Endodermal cell (in vitro differentiated cells): ENCODE data around the gene KRTAP10-2. TPM values are rescaled to one million over a fixed set of nuclear protein-coding genes. Genes with fewer than 3 reads are reported as not detected.

ENCODE experiments used
- DNase-seq: peaks from one replicate; pipeline ENCODE4 v3.0.0-alpha.2; 2017
- H3K27ac ChIP-seq: 2 replicates; pipeline ENCODE4 v1.5.1; 2013; ENCODE audit warnings: mild to moderate bottlenecking, low read depth, low read length, moderate library complexity
- H3K27me3 ChIP-seq: 2 replicates; pipeline ENCODE4 v1.6.1; 2013; ENCODE audit warnings: mild to moderate bottlenecking, low read length, moderate library complexity; ENCODE audit not compliant: insufficient read depth, control insufficient read depth, poor library complexity, severe bottlenecking
- H3K36me3 ChIP-seq: 2 replicates; pipeline ENCODE4 v1.7.0; 2013; ENCODE audit warnings: mild to moderate bottlenecking, low read length, moderate library complexity; ENCODE audit not compliant: control insufficient read depth, insufficient read depth
- H3K4me1 ChIP-seq: one replicate; pipeline ENCODE4 v1.7.0; 2013; ENCODE audit warnings: low read length; ENCODE audit not compliant: control insufficient read depth, insufficient read depth
- H3K4me3 ChIP-seq: 2 replicates; pipeline ENCODE4 v1.5.1; 2013; ENCODE audit warnings: mild to moderate bottlenecking, low read length, moderate library complexity
- H3K9ac ChIP-seq: 2 replicates; pipeline ENCODE4 v1.6.1; 2013; ENCODE audit warnings: mild to moderate bottlenecking, low read length, moderate library complexity; ENCODE audit not compliant: poor library complexity, severe bottlenecking; ENCODE audit errors: extremely low read depth
- H3K9me3 ChIP-seq: 2 replicates; pipeline ENCODE4 v1.6.1; 2013; ENCODE audit warnings: mild to moderate bottlenecking, low read length, moderate library complexity; ENCODE audit not compliant: control insufficient read depth
- H3K27ac Mint-ChIP-seq: 2 replicates; pipeline ENCODE4 v1.8.0; 2020; ENCODE audit warnings: mixed read lengths
- H3K27me3 Mint-ChIP-seq: 2 replicates; pipeline ENCODE4 v1.8.0; 2021; ENCODE audit warnings: mild to moderate bottlenecking, mixed read lengths; ENCODE audit not compliant: insufficient read depth
- H3K36me3 Mint-ChIP-seq: 2 replicates; pipeline ENCODE4 v1.8.0; 2020; ENCODE audit warnings: low read depth, mixed read lengths
- H3K4me1 Mint-ChIP-seq: 2 replicates; pipeline ENCODE4 v1.8.0; 2020; ENCODE audit warnings: mixed read lengths
- H3K4me3 Mint-ChIP-seq: 2 replicates; pipeline ENCODE4 v1.8.0; 2020; ENCODE audit warnings: mild to moderate bottlenecking, moderate library complexity, mixed read lengths
- H3K9me3 Mint-ChIP-seq: 2 replicates; pipeline ENCODE4 v1.8.0; 2020; ENCODE audit warnings: mild to moderate bottlenecking, mixed read lengths
- CTCF ChIP-seq: fragments of 200-600 bp; sonication (generic); conservative IDR thresholded peaks from 2 replicates; pipeline ENCODE4 v1.5.0; 2021; ENCODE audit warnings: antibody characterized with exemption, mild to moderate bottlenecking
- WGBS, 2 experiments: methylation state at CpG; one replicate each; pipeline versions ENCODE4 v1.1.5 to v1.1.7; 2013; ENCODE audit warnings: missing lambda C conversion rate in 2 of 2, mixed read lengths in 1 of 2; ENCODE audit not compliant: insufficient coverage in 1 of 2, insufficient read length in 1 of 2; 5-methylcytosine and 5-hydroxymethylcytosine counted together
- total RNA-seq, 2 donors: library from RNA; stranded (reverse); fragmentation: NEBNext Ultra II Directional in 1 of 2; extraction: Animal tissue kit (Norgen Biotek cat#: 25700) in 1 of 2; gene quantifications; 2 replicates in 1 of 2; 3 replicates in 1 of 2; pipeline ENCODE4 v1.2.1, GENCODE V29; 2021

The KRTAP10-2 gene
- total RNA-seq, 2 donors from 2014 or later = not detected

GRCh38 chr21:44531606-44532564 is 19.4 kb downstream of the KRTAP10-2 start:
- H3K36me3 Mint-ChIP-seq = no peaks in the 10 kb centered on the region
- H3K9me3 Mint-ChIP-seq = no peaks in the 10 kb centered on the region
- H3K27me3 Mint-ChIP-seq = no peaks in the 10 kb centered on the region
- H3K4me3 ChIP-seq = no peak overlapping the region
- DNase-seq = peak; percentile 33
- no peak for TF ChIP-seq CTCF
- H3K27me3 ChIP-seq = no peaks in the 10 kb centered on the region
- H3K36me3 ChIP-seq = no peaks in the 10 kb centered on the region
- H3K4me3 Mint-ChIP-seq = no peak overlapping the region
- no peak overlapping the region for H3K9ac ChIP-seq
- WGBS, 2 experiments = 93 to 95% methylated on average over 21 to 30 of the region's 30 CpGs
- H3K27ac Mint-ChIP-seq = no peak overlapping the region
- no peak overlapping the region for H3K27ac ChIP-seq
- H3K4me1 Mint-ChIP-seq = no peaks in the 10 kb centered on the region
- no peaks in the 10 kb centered on the region for H3K9me3 ChIP-seq
- H3K4me1 ChIP-seq = no peaks in the 10 kb centered on the region

GRCh38 chr21:44530903-44531605 is 20.3 kb downstream of the KRTAP10-2 start:
- TF ChIP-seq CTCF = no peak
- H3K27me3 Mint-ChIP-seq = no peaks in the 10 kb centered on the region
- H3K27ac ChIP-seq = no peak overlapping the region
- H3K9me3 Mint-ChIP-seq = no peaks in the 10 kb centered on the region
- H3K4me1 ChIP-seq = no peaks in the 10 kb centered on the region
- no peak overlapping the region for H3K9ac ChIP-seq
- H3K27me3 ChIP-seq = no peaks in the 10 kb centered on the region
- H3K4me3 ChIP-seq = no peak overlapping the region
- no peak overlapping the region for H3K4me3 Mint-ChIP-seq
- no peaks in the 10 kb centered on the region for H3K9me3 ChIP-seq
- H3K27ac Mint-ChIP-seq = no peak overlapping the region
- no peaks in the 10 kb centered on the region for H3K4me1 Mint-ChIP-seq
- H3K36me3 Mint-ChIP-seq = no peaks in the 10 kb centered on the region
- WGBS, 2 experiments = 94 to 95% methylated on average over 16 to 23 of the region's 23 CpGs
- DNase-seq = peak; percentile 35
- H3K36me3 ChIP-seq = no peaks in the 10 kb centered on the region

GRCh38 chr21:44530221-44530902 is 20.9 kb downstream of the KRTAP10-2 start:
- Mint-ChIP-seq H3K27me3 (no peaks in the 10 kb centered on the region), H3K4me1 (no peaks in the 10 kb centered on the region), H3K36me3 (no peaks in the 10 kb centered on the region), H3K9me3 (no peaks in the 10 kb centered on the region), H3K27ac (no peak overlapping the region), H3K4me3 (no peak overlapping the region)
- no peaks in the 10 kb centered on the region for H3K36me3 ChIP-seq
- H3K4me3 ChIP-seq = no peak overlapping the region
- H3K27ac ChIP-seq = no peak overlapping the region
- no peak for TF ChIP-seq CTCF
- no peaks in the 10 kb centered on the region for H3K27me3 ChIP-seq
- 90 to 95% methylated on average over 7 of the region's 7 CpGs for WGBS, 2 experiments
- no peaks in the 10 kb centered on the region for H3K9me3 ChIP-seq
- no peak for DNase-seq
- H3K4me1 ChIP-seq = no peaks in the 10 kb centered on the region
- H3K9ac ChIP-seq = no peak overlapping the region
